A204.1 (cell line): ENCODE results near the gene WNK1.
"Not testable (repeated sequence)": the region's sequence is repeated elsewhere in the genome, so short reads cannot be mapped to it uniquely, and the experiment has no call there.

ENCODE experiments used
- FAIRE-seq: peaks from 2 replicates; lab custom pipeline; 2012; peaks lifted over from hg19 to GRCh38; lab: Jason Lieb, UNC

Gene WNK1

DNA sequence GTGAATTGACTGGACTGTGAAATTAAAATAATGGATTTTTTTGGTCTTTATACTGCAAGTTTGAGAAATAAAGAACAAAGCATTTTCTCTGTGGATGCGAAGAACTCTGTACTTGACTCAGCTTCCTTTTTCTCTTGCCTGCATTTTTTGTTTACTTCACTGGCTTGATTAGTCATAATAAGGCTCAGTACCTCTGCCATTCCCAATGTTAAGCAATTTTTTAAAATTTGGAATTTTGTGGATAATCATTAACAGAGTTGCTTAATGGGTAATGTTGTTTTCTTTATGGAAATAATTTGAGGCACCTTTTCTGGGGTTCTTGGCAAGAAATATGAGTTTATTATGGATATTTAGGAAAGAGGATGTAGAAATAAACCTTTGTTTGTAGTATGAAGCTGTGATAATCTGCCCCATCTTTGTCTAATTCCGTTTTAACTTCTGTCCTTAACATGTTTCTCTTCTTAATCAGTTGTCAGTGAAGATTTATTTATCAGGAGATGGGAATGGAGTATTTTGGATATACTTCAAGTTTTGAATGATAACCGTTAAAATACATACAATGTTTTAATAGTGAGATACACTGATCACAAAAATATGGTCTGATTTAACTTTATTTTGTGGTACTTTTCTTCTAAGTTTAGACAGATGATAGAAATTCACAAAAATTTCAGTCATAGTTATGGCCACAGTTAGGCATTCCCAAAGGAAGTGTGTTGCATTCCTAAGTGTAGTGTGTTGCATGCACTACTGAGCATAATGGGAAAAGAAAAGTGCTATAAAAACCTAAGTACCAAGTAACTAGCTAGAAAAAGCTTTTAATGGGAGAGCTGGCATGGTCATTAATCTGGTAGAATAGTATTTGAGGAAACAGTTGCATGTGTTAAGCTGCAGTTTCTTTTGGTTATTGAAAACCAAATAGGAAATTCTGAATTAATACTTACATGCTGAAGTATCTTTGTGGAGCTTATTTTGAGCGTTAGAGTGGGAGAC, 27.7 kb downstream of the WNK1 start:
- no peak for FAIRE-seq

DNA sequence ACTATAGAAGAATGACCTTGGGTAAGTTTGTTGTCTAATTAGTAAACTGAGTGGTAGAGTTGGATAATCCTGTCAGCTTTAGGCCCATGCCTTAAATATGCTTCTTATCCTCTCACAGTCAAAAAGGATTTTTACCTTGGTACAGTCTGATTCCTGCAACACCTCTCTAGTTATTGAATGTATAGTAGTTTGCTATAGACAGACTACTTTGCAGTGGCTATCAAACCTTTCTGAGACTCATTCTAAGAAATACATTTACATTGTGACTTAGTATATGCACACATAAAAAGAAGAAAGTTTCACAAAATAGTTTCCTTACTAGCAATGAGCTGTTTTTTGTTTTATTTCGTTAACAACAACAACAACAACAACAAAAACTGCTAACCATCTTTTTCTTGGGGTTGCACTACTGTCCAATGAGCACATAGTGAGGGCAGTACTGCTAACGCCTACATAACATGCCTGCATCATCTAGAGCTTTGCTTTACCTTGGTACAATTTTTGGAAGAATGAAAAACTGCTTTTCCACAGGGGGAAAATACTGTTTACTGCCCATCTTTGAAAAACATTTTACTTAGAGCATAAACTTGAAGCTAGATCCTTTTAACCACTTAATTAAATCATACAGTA, 28.5 kb downstream of the WNK1 start:
- no peak for FAIRE-seq

DNA sequence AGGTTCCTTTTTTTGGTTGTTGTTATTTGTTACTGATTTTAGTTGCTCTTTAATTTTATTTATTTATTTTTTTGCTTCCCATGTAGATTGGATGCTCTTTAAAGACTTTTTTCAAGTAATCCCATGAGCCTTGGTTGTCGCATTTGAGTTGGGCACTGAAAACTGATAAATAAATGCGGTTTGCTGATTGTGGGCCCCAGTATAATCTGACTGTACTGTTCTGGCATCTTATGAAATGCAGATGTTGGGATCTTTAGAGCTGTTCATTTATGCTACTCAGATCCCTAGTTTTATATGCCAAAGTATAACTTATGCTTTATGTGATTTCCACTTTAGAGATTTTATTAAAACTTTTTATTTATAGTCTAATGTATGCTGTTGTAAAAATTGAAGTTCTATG, 33.3 kb downstream of the WNK1 start:
- no peak for FAIRE-seq

DNA sequence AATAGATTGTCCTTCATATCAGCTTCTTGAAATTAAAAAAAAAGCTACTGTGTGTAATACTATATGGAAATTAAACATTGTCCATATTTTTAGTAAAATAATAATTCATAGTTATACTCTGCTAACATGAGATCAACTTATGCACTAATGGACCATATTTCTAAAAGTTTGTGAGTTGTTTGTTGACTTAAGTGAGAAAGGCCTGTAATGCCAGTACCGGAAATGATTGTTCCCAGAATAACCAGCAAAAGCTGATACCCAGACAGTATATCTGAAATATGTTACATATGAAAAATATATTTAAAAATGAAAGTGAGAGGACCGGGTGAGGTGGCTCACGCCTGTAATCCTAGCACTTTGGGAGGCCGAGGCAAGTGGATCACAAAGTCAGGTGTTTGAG, 35.9 kb downstream of the WNK1 start:
- FAIRE-seq, result no peak

DNA sequence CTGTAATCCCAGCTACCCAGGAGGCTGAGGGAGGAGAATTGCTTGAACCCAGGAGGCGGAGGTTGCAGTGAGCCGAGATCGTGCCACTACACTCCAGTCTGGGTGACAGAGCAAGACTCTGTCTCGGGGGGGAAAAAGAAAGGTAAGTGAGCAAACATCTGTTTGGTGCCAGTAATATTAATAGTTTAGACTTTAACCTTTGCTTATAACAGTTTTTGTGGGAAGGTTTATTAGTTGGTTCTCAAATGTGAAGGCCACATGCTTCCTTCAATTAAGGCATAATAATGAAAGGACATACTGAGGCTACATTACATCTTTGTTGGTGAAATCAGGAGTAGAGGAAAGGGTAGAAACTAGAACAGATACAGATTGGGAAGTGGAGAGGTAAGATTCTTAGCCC, 36.4 kb downstream of the WNK1 start:
- not testable (repeated sequence) for FAIRE-seq

DNA sequence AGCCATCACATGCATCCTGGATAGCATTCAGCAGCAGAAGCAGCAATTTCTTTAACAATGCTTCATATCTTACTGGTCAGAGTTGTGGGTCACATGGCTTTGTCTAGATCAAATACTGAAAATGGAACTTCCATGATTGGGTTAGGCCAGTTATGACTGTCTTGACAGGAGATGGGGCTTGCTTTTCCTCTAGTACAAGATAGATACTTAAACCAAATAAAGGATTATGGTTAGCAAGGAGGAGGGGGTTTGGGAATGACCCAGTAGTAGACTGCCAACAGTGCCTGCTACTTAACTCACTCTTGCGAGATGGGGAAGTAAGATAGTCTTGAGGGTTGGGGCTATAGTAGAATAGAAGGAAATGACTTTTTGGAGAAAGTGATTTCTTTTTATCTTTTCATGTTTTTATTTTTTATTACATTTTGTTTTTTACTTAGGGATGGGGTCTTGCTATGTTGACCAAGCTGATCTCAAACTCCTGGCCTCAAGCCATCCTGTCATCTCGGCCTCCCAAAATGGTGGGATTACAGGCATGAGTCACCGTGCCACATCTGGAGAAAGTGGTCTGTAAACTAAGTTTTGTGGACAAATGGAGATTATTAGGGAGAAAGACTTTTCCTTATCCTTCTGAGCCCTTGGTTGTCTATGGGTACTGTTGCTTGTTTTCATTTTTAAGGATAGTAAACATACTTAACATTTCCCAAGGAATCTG, 37.6 kb downstream of the WNK1 start:
- no peak for FAIRE-seq

DNA sequence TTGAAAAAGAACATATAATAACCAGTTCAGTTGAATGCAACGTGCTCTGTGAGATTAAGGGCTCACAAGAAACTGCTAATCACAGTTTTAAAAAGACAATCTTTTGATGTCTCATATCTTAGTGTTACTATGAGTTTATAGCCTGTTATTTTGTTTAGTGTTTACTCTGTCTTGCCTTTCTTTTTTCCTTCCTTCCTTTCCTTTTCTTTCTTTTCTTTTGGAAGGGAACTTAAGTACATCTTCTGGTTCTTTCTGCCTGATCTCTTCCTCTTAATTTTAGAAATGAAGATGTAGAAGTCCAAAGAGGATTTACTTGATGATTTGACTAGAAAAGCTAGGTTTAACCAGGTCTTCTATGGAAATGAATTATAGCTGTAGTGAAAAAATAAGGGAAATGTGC, 38.2 kb downstream of the WNK1 start:
- no peak for FAIRE-seq

DNA sequence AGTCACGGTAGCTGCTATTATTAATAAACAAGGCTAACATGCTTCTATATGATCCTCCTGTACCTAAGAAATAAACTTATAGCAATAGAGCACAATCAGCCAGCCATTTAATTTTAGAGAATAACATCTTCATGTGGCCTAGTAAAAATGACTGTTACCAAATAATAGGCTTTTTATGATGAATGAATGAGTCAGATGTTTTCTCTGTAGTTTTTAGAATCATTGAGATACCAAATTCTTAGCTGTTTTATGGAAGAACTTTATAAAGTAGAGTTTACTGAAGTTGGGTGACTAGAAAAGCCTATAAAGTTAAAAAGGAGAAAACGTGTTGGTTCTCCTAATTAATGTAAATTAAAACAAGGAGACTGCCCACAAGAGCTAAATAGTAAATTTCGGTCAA, 40.7 kb downstream of the WNK1 start:
- no peak for FAIRE-seq

DNA sequence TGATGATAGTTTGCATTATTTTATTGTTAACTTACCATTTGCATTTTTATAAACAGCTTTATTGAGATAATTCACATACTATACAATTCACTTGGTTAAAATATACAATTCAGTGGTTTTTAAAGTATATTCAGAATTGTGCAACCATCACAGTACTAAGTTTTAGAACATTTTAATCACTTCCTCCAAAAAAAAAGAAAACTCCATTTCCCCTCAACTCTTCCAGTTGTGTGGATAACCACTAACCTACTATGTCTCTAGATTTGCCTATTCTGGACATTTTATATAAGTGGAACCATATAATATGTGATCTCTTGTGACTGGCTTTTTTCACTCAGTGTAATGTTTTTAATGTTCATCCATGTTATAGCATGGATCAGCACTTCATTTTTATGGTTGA, 41.3 kb downstream of the WNK1 start:
- no peak for FAIRE-seq

DNA sequence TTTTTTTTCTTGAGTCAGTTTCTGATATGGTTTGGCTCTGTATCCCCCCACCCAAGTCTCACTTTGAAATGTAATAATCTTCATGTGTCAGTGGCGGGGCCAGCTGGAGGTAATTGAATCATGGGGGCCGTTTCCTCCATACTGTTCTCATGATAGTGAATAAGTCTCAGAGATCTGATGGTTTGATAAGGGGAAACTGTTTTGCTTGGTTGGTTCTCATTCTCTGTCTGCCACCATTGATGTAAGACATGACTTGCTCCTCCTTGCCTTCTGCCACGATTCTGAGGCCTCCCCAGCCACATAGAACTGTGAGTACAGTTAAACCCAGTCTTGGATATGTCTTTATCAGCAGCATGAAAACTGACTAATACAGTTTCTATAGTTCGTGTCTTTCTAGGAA, 42.9 kb downstream of the WNK1 start:
- FAIRE-seq, result no peak

DNA sequence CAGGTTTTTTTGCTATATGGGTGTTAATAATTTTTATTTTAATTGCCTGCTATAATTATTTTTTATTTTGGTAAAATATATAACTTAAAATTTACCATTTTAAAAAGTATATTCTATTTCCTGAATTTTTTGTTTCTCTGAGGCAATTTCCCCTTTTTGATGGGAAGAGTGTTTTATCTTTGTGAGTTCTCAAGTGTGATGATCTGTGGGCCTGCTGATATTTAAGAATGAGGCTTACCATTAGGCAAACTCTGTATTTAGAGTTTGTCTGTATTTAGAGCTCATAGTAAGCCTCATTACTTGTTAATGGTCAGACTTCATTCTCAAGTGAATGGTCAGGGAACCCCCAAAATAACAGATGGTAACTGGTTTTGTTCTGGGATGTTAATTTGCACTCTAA, 48.0 kb downstream of the WNK1 start:
- no peak for FAIRE-seq

DNA sequence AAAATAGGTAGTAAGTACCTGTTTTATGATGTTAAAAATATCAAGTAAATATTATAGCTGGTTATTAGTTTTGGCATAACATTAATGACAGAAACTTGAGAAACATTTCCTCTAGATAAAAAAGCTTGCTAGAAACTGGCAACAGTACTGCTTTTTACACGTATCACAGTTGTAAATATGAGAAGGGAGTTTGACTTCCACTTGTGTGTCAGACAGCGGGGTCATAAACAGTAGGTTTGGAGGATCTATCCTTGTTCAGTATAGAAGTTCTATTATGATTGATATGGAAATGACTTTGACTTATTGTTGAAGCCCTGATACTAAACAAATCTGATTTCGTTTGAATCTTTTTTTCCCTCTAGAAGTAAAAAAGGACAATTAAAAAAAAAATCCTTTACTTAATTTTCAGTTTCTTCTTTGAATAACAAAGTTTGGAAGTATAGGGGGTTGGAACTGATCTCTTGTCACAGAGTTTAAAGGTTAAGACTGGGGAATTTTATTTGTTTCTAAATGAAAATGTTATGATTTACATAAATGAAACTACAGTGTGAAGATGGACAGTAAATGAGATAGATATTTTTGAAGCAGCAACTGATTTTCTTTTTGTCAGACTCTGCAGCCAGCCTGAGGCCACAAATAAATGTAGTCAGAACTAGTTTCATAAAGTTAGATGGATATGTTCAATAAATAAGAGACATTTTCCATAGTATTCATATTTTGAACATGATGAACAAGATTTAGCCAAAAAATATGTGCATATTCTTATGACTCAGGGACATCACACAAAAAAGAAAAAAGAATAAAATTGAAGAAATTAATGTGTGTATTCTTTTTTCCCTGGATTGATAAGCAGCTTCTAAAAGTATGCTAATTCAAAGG, 50.1 kb downstream of the WNK1 start:
- peak; percentile 6 for FAIRE-seq

DNA sequence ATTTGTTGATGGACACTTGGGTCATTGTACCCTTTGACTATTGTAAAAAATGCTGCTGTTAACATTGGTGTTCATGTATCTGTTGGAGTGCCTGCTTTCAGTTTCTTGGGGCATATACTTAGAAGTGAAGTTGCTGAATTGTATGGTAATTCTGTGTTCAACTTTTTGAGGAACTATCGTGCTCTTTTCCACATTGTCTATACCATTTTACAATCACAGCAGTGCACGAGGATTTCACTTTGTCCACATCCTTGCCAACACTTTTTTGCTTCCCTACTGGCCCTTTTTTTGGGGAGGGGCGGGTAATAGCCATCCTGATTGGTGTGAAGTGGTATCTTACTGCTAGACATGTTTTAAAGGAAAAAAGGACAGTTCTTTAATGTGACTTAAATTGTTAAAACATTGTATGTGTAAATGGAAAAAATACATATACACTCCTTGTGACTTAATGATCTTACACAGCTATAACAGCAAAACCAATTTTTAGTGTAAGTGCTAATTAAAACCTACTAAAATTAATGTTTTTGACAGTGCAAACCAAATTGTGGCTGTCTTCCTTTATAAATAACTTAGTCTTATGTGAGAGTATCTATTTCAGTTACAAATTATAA, 52.7 kb downstream of the WNK1 start:
- no peak for FAIRE-seq

DNA sequence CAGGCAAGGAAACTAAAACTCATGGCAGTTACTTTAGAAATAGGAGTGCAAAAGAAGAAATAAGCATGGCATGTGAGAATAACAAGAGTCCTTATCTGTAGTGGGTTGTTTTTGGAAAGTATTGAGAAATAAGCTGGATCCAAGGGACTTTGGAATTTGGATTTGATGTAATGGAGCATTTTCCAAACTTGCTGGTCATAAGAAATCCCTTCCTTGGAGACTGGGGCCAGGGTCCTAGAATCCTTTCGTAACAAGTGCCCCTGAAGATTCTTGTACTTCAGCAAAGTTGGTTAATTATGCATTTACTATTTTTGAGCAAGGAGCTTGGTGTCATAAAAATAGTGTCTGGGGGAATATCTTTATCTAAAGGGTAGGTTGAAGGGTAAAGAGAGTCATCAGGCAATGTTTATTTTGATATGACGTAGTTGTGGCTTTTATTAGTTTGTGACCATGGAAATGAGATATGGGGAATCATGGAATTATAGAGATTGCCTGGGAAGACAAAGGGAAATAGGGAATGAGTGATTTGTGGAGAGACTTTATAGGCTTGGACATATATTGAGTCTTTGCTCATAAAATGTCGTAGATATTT, 53.9 kb downstream of the WNK1 start:
- FAIRE-seq, result no peak

DNA sequence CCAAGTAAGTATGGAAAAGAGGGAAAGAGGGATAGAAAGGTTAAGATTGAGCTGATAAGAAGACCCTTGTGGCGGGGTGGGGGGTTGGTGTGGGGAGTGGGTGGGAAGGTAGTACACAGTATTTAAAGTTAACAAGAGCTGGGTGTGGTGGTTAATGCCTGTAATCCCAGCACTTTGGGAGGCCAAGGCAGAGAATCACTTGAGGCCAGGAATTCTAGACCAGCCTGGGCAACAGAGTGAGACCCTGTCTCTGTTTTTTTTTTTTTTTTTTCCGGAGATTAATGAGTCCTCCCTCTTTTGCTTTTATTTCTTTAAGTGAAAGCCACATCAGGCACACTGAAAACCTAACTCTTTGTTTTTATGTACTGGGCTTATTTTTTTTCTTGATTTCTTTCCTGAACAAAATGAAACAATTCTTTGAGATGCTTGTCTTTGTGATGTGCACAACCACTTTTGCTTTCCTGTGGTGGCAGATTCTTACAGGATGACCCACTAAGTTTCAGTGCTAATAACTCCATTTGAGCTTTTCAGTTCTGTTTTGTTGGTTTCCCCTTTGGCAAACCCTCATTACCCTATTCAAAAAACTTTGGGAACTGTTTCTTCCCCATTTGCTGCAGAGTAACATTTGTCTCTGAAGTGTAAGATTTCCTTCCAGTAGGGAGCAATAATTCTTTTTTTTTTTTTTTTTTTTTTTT, 54.8 kb downstream of the WNK1 start:
- no peak for FAIRE-seq

DNA sequence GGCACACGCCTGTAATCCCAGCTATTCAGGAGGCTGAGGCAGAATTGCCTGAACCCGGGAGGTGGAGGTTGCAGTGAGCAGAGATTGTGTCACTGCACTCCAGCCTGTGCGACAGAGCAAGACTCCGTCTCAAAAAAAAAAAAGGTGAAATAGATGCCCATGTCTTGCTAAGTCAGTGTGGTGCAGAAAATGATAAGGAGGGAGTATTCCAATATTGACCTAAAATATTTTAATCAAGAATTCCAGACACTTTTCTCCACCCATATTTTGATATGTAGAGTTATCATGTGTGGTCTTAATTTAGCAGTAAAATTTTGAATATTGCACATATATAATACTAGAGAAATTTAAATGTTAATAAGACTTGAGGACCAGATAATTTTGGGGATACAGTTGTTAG, 57.7 kb downstream of the WNK1 start:
- FAIRE-seq, result no peak

DNA sequence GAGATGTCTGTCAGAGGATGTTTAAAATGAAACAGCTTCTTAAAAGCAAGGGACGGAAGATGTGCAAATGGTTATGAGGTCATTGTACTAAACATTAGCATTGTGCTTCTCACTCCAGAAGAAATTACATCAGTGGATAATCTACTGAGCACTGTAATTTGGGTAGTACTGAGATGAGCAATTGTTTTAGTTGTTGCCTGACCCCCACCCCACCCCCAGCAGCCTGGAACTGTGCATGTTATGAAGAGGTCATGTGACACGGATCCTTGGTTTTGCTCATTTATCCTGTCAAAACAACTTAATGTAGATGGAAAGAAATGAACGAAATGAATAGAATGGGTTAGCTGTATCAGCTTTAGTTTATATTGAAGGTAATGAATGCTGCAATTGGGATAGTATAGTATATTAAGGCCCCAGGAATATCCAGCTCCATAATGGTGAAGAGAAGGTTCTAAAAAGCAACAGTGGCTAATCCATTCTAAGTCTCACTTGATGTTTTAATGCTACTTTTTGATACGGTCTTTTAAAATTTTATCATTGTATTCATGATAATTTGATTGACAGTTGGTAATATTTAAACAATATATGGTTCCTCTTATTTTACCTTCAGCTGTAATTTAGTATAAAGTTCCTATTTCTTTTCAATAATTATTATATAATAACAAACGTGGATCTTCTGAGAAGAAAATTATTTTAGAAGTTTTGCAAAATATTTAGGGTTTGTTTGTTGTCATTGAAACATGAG, 58.5 kb downstream of the WNK1 start:
- peak; percentile 3 for FAIRE-seq

DNA sequence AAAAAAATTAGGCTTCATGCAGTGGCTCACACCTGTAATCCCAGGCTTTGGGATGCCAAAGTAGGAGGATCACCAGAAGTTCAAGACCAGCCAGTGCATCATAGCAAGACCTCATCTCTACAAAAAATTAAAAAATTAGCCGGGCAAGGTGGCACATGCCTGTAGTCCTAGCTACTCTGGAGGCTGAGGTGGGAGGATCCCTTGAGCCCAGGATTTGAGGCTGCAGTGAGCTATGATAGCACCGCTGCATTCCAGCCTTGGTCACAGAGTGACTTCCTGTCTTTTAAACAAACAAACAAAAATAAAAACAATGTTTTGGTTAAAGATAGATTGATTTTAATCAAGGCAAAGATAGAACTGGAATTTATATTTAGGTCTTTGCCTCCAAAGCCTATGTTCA, 60.6 kb downstream of the WNK1 start:
- FAIRE-seq, result no peak

DNA sequence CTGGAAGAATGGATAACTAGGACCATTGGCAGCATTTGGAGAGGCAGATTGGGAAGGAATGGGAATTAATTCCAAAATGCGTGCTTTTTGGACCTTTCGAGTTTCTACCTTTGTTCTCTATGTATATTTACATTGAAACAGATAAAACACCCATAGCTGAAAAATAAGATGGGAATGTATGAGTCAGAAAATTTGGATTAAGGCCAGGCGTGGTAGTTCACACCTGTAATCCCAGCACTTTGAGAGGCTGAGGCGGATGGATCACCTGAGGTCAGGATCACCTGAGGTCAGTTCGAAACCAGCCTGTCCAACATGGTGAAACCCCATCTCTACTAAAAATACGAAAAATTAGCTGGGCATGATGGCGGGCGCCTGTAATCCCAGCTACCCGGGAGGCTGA, 65.1 kb downstream of the WNK1 start:
- not testable (repeated sequence) for FAIRE-seq
